ENCODE measurements around the gene IZUMO2.
"Not testable (repeated sequence)": the region's sequence is repeated elsewhere in the genome, so short reads cannot be mapped to it uniquely, and the experiment has no call there.

Gene IZUMO2

GRCh38 chr19:50159078-50159477 lies 4.0 kb downstream of the IZUMO2 start:
- Histone ChIP-seq H3K4me1 (ENCODE audit: control insufficient read depth, insufficient read depth, low read length) (no peaks in the 10 kb centered on the region), H3K27ac (ENCODE audit: low read depth, low read length) (no peak overlapping the region), H3K27me3 (ENCODE audit: control insufficient read depth, insufficient read depth, low read length) (no peaks in the 10 kb centered on the region), H3K9ac (ENCODE audit: low read depth, low read length) (no peak overlapping the region), H3K9me3 (ENCODE audit: control insufficient read depth, insufficient read depth, low read length) (peaks cover 30% of the 10 kb centered on the region), H3K4me3 (ENCODE audit: low read depth, low read length) (no peak overlapping the region), H3K36me3 (ENCODE audit: control insufficient read depth, insufficient read depth, low read length) (no peaks in the 10 kb centered on the region)

GRCh38 chr19:50158577-50158976 lies 4.5 kb downstream of the IZUMO2 start:
- H3K27me3 ChIP-seq (ENCODE audit: control insufficient read depth, insufficient read depth, low read length), result no peaks in the 10 kb centered on the region
- peaks cover 29% of the 10 kb centered on the region for H3K9me3 ChIP-seq (ENCODE audit: control insufficient read depth, insufficient read depth, low read length)
- no peaks in the 10 kb centered on the region for H3K36me3 ChIP-seq (ENCODE audit: control insufficient read depth, insufficient read depth, low read length)

GRCh38 chr19:50155520-50156109 lies 7.5 kb downstream of the IZUMO2 start:
- no peaks in the 10 kb centered on the region for H3K4me1 ChIP-seq (ENCODE audit: control insufficient read depth, insufficient read depth, low read length)
- peaks cover 26% of the 10 kb centered on the region for H3K9me3 ChIP-seq (ENCODE audit: control insufficient read depth, insufficient read depth, low read length)
- no peak overlapping the region for H3K4me3 ChIP-seq (ENCODE audit: low read depth, low read length)
- H3K36me3 ChIP-seq (ENCODE audit: control insufficient read depth, insufficient read depth, low read length), result no peaks in the 10 kb centered on the region
- H3K27ac ChIP-seq (ENCODE audit: low read depth, low read length), result no peak overlapping the region
- no peak overlapping the region for H3K9ac ChIP-seq (ENCODE audit: low read depth, low read length)
- no peaks in the 10 kb centered on the region for H3K27me3 ChIP-seq (ENCODE audit: control insufficient read depth, insufficient read depth, low read length)

More at GRCh38 chr19:50158577-50158976, 4.5 kb downstream of the IZUMO2 start:
- H3K4me1 ChIP-seq (ENCODE audit: control insufficient read depth, insufficient read depth, low read length), result no peaks in the 10 kb centered on the region
- H3K27ac ChIP-seq (ENCODE audit: low read depth, low read length), result no peak overlapping the region
- no peak overlapping the region for H3K9ac ChIP-seq (ENCODE audit: low read depth, low read length)
- H3K4me3 ChIP-seq (ENCODE audit: low read depth, low read length), result no peak overlapping the region

DNA sequence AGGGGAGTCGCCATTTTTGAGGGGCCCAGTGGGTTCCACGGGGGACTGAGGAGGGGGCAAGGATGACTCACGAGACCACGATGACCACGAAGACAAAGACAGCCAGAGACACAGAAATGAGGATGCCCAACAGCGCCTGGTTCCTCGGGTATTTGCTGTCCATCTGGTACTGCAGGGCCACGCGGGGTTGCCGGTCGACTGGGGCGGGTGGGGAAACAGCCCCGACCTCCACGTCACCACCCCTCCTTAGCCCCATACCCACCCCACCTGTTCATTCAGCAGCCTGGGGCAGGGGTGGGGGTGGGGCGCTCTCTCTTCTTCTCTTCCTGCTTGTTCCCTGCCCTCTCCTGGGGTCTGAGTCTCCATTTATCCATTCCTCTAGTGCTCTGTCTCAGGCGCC lies 8.6 kb downstream of the IZUMO2 start:
- H3K9me3 ChIP-seq (ENCODE audit: control insufficient read depth, insufficient read depth, low read length), result peaks cover 26% of the 10 kb centered on the region
- no peaks in the 10 kb centered on the region for H3K4me1 ChIP-seq (ENCODE audit: control insufficient read depth, insufficient read depth, low read length)
- H3K4me3 ChIP-seq (ENCODE audit: low read depth, low read length), result no peak overlapping the region
- H3K27me3 ChIP-seq (ENCODE audit: control insufficient read depth, insufficient read depth, low read length), result no peaks in the 10 kb centered on the region
- no peak overlapping the region for H3K27ac ChIP-seq (ENCODE audit: low read depth, low read length)
- no peak overlapping the region for H3K9ac ChIP-seq (ENCODE audit: low read depth, low read length)
- no peaks in the 10 kb centered on the region for H3K36me3 ChIP-seq (ENCODE audit: control insufficient read depth, insufficient read depth, low read length)

DNA sequence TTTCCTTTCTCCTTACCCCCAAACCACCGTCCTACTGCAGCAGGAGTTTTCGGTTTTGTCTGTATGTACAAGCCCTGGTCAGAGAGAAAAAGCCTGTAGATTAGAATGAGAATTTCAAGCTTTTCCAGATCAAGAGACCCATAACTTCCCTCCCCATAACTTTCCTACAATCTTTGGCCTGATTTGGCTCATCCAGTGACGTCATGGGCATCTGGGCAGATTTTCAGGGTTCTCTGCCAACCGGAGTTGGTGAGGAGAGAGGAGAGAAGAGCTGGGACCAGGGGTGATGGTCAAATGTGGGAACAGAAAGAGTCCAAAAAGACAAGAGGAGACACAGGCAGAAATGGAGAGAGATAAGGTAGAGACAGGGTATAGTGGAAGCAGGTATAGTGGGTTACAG lies 10.5 kb downstream of the IZUMO2 start:
- Histone ChIP-seq H3K9ac (ENCODE audit: low read depth, low read length) (no peak overlapping the region), H3K4me3 (ENCODE audit: low read depth, low read length) (no peak overlapping the region), H3K27me3 (ENCODE audit: control insufficient read depth, insufficient read depth, low read length) (no peaks in the 10 kb centered on the region), H3K36me3 (ENCODE audit: control insufficient read depth, insufficient read depth, low read length) (no peaks in the 10 kb centered on the region), H3K9me3 (ENCODE audit: control insufficient read depth, insufficient read depth, low read length) (peaks cover 13% of the 10 kb centered on the region), H3K4me1 (ENCODE audit: control insufficient read depth, insufficient read depth, low read length) (no peaks in the 10 kb centered on the region), H3K27ac (ENCODE audit: low read depth, low read length) (no peak overlapping the region)

GRCh38 chr19:50148528-50148927 lies 14.6 kb downstream of the IZUMO2 start:
- Histone ChIP-seq H3K9me3 (ENCODE audit: control insufficient read depth, insufficient read depth, low read length) (no peaks in the 10 kb centered on the region; the same call in 1 of the 2 replicates), H3K9ac (ENCODE audit: low read depth, low read length) (no peak overlapping the region), H3K27ac (ENCODE audit: low read depth, low read length) (no peak overlapping the region), H3K27me3 (ENCODE audit: control insufficient read depth, insufficient read depth, low read length) (no peaks in the 10 kb centered on the region), H3K36me3 (ENCODE audit: control insufficient read depth, insufficient read depth, low read length) (no peaks in the 10 kb centered on the region), H3K4me1 (ENCODE audit: control insufficient read depth, insufficient read depth, low read length) (no peaks in the 10 kb centered on the region), H3K4me3 (ENCODE audit: low read depth, low read length) (peak overlapping the region; percentile 82)

GRCh38 chr19:50147462-50148423 lies 15.3 kb downstream of the IZUMO2 start:
- Histone ChIP-seq H3K4me3 (ENCODE audit: low read depth, low read length) (peak overlapping the region; percentile 82), H3K9ac (ENCODE audit: low read depth, low read length) (no peak overlapping the region), H3K36me3 (ENCODE audit: control insufficient read depth, insufficient read depth, low read length) (no peaks in the 10 kb centered on the region), H3K27me3 (ENCODE audit: control insufficient read depth, insufficient read depth, low read length) (no peaks in the 10 kb centered on the region), H3K9me3 (ENCODE audit: control insufficient read depth, insufficient read depth, low read length) (no peaks in the 10 kb centered on the region; the same call in 1 of the 2 replicates), H3K4me1 (ENCODE audit: control insufficient read depth, insufficient read depth, low read length) (no peaks in the 10 kb centered on the region), H3K27ac (ENCODE audit: low read depth, low read length) (no peak overlapping the region)

DNA sequence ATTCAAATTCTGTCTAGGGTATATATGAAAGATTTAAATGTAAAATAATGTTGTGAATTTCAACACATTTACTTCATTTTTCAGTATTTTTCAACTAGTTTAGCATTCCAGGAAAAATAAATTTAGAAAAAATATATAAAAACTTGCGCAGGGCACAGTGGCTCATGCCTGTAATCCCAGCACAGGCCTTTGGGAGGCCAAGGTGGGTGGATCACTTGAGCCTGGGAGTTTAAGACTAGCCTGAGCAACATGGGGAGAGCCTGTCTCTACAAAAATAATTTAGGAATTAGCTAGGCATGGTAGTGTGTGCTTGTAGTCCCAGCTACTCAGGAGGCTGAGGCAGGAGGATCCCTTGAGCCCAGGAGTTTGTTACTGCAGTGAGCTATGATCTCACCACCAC lies 21.2 kb downstream of the IZUMO2 start:
- H3K4me3 ChIP-seq (ENCODE audit: low read depth, low read length); H3K27ac ChIP-seq (ENCODE audit: low read depth, low read length); H3K4me1 ChIP-seq (ENCODE audit: control insufficient read depth, insufficient read depth, low read length); H3K9ac ChIP-seq (ENCODE audit: low read depth, low read length); H3K9me3 ChIP-seq (ENCODE audit: control insufficient read depth, insufficient read depth, low read length); H3K36me3 ChIP-seq (ENCODE audit: control insufficient read depth, insufficient read depth, low read length); H3K27me3 ChIP-seq (ENCODE audit: control insufficient read depth, insufficient read depth, low read length): not testable (repeated sequence)

GRCh38 chr19:50140118-50140845 lies 22.8 kb downstream of the IZUMO2 start:
- H3K27me3 ChIP-seq (ENCODE audit: control insufficient read depth, insufficient read depth, low read length); H3K4me1 ChIP-seq (ENCODE audit: control insufficient read depth, insufficient read depth, low read length); H3K9ac ChIP-seq (ENCODE audit: low read depth, low read length); H3K27ac ChIP-seq (ENCODE audit: low read depth, low read length); H3K4me3 ChIP-seq (ENCODE audit: low read depth, low read length); H3K36me3 ChIP-seq (ENCODE audit: control insufficient read depth, insufficient read depth, low read length): not testable (repeated sequence)
- H3K9me3 ChIP-seq (ENCODE audit: control insufficient read depth, insufficient read depth, low read length), result peaks cover 10% of the 10 kb centered on the region

DNA sequence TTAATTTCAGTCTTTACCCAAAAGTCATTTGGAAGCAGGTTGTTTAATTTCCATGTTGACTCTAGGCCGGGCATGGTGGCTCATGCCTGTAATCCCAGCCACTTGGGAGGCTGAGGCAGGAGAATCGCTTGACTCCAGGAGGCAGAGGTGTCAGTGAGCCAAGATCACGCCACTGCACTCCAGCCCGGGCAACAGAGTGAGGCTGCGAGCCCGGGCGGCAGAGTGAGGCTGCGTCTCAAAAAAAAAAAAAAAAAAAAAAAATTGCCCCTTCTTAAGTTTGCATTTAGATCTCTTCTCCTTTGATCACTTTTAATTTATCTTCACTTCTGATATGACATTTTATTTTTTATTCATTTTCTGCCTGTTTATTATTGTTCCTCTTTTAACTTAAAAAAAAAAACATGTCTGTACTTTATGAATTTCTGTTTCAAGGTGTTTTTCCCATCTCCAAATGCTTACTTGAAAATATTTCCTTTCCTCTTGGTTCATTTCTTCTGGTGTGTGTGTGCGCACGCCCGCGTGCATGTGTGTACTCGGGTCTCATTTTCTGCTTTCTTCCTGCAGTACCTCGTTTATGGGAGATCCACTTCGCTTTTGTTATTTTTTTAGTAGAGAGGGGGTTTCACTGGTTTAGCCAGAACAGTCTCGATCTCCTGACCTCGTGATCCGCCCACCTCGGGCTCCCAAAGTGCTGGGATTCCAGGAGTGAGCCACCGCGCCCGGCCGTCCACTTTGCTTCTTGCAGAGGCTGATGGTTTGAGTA lies 26.3 kb downstream of the IZUMO2 start:
- not testable (repeated sequence) for H3K9ac ChIP-seq (ENCODE audit: low read depth, low read length); H3K4me1 ChIP-seq (ENCODE audit: control insufficient read depth, insufficient read depth, low read length); H3K36me3 ChIP-seq (ENCODE audit: control insufficient read depth, insufficient read depth, low read length); H3K27ac ChIP-seq (ENCODE audit: low read depth, low read length); H3K4me3 ChIP-seq (ENCODE audit: low read depth, low read length); H3K27me3 ChIP-seq (ENCODE audit: control insufficient read depth, insufficient read depth, low read length)
- peaks cover 16% of the 10 kb centered on the region for H3K9me3 ChIP-seq (ENCODE audit: control insufficient read depth, insufficient read depth, low read length)

All from HUES48 (cell line).